OCI-LY7 (cell line): ENCODE data around the gene CPNE1. TPM values are rescaled to one million over a fixed set of nuclear protein-coding genes. Genes with fewer than 3 reads are reported as not detected.

ENCODE experiments used
- BruUV-seq: library from RNA; stranded (reverse); fragments of 400-500 nt; replicated peaks from 2 replicates; lab custom pipeline; 2021; lab: Mats Ljungman, UMichigan
- CTCF ChIA-PET: fragments of 300-600 bp; sonication (Branson Sonifier 250); formaldehyde crosslinking; loops from one replicate; lab custom pipeline; 2022; ENCODE audit warnings: antibody characterized with exemption; ENCODE audit not compliant: unreplicated experiment; lab: Charles Lee
- POLR2A ChIA-PET: fragments of 300-600 bp; sonication (Branson Sonifier 250); formaldehyde crosslinking; loops from one replicate; lab custom pipeline; 2022; ENCODE audit warnings: antibody characterized with exemption; lab: Charles Lee
- DNase-seq: peaks from one replicate; pipeline ENCODE4 v3.0.0-alpha.2; 2015; ENCODE audit warnings: low spot score
- H2AFZ ChIP-seq: fragments of 200-600 bp; sonication (generic), shearing (Covaris generic); 2 replicates; pipeline ENCODE4 v1.6.1; 2014; ENCODE audit warnings: mild to moderate bottlenecking, antibody characterized with exemption, low read length, moderate library complexity
- H3K27ac ChIP-seq: fragments of 200-600 bp; sonication (generic); 2 replicates; pipeline ENCODE4 v1.5.1; 2014; ENCODE audit warnings: mixed run types, low read depth, mild to moderate bottlenecking, moderate library complexity, low read length, inconsistent platforms; ENCODE audit not compliant: poor library complexity, severe bottlenecking
- H3K36me3 ChIP-seq: fragments of 200-600 bp; sonication (generic); 2 replicates; pipeline ENCODE4 v1.6.1; 2014; ENCODE audit warnings: mild to moderate bottlenecking, antibody characterized with exemption, low read length, moderate library complexity, mixed read lengths; ENCODE audit not compliant: insufficient read depth
- H3K4me1 ChIP-seq: fragments of 200-600 bp; sonication (generic); 2 replicates; pipeline ENCODE4 v1.5.1; 2014; ENCODE audit warnings: mild to moderate bottlenecking, low read length; ENCODE audit not compliant: insufficient read depth, poor library complexity, severe bottlenecking
- H3K4me2 ChIP-seq: fragments of 200-600 bp; sonication (generic); 2 replicates; pipeline ENCODE4 v1.6.1; 2014; ENCODE audit warnings: mild to moderate bottlenecking, low read length
- H3K4me3 ChIP-seq: fragments of 200-600 bp; sonication (generic); 2 replicates; pipeline ENCODE4 v1.5.1; 2014; ENCODE audit warnings: mild to moderate bottlenecking, low read depth, low read length; ENCODE audit not compliant: poor library complexity, severe bottlenecking
- H3K79me2 ChIP-seq: fragments of 200-600 bp; sonication (generic); 2 replicates; pipeline ENCODE4 v1.6.1; 2016; ENCODE audit warnings: low read depth, mild to moderate bottlenecking, low read length, moderate library complexity, mixed read lengths; ENCODE audit not compliant: insufficient read depth
- H3K9me2 ChIP-seq: fragments of 200-600 bp; sonication (generic); 2 replicates; pipeline ENCODE4 v1.6.1; 2016; ENCODE audit warnings: mild to moderate bottlenecking, low read length, mixed read lengths; ENCODE audit not compliant: insufficient read depth
- H3K9me3 ChIP-seq: fragments of 200-600 bp; sonication (generic); 2 replicates; pipeline ENCODE4 v1.6.1; 2014; ENCODE audit warnings: mild to moderate bottlenecking, mixed run types, low read length, mixed read lengths
- H4K20me1 ChIP-seq: fragments of 200-600 bp; sonication (generic); 2 replicates; pipeline ENCODE4 v1.6.1; 2014; ENCODE audit warnings: mild to moderate bottlenecking, antibody characterized with exemption, low read length, moderate library complexity, mixed read lengths; ENCODE audit not compliant: insufficient read depth
- CTCF ChIP-seq: fragments of 200-600 bp; sonication (generic); conservative IDR thresholded peaks from 2 replicates; pipeline ENCODE4 v1.5.1; 2014; ENCODE audit warnings: mild to moderate bottlenecking, antibody characterized with exemption, low read length, moderate library complexity, mixed read lengths
- EZH2phosphoT487 ChIP-seq: fragments of 200-600 bp; sonication (generic); IDR thresholded peaks from 2 replicates; pipeline ENCODE4 v1.6.1; 2018; ENCODE audit warnings: low read depth, borderline replicate concordance, mild to moderate bottlenecking, mixed run types, antibody characterized with exemption, low read length, moderate library complexity, mixed read lengths
- intact Hi-C: fragments of 100-400 bp; cut with micrococcal nuclease; formaldehyde crosslinking; loops from one replicate; pipeline ENCODE4 v1.10.0; 2022; ENCODE audit not compliant: unreplicated experiment
- total RNA-seq, 2 experiments: library from RNA; depleted of rRNA in 1 of 2; stranded (reverse); fragments of >200 nt in 1 of 2; shearing (Covaris generic) in 1 of 2; gene quantifications; 2 replicates each; pipeline ENCODE4 v1.2.3, GENCODE V29; 2014 to 2022

CPNE1 gene
- total RNA-seq, 2 experiments from 2014 or later, result 83.3 to 202 TPM

DNA sequence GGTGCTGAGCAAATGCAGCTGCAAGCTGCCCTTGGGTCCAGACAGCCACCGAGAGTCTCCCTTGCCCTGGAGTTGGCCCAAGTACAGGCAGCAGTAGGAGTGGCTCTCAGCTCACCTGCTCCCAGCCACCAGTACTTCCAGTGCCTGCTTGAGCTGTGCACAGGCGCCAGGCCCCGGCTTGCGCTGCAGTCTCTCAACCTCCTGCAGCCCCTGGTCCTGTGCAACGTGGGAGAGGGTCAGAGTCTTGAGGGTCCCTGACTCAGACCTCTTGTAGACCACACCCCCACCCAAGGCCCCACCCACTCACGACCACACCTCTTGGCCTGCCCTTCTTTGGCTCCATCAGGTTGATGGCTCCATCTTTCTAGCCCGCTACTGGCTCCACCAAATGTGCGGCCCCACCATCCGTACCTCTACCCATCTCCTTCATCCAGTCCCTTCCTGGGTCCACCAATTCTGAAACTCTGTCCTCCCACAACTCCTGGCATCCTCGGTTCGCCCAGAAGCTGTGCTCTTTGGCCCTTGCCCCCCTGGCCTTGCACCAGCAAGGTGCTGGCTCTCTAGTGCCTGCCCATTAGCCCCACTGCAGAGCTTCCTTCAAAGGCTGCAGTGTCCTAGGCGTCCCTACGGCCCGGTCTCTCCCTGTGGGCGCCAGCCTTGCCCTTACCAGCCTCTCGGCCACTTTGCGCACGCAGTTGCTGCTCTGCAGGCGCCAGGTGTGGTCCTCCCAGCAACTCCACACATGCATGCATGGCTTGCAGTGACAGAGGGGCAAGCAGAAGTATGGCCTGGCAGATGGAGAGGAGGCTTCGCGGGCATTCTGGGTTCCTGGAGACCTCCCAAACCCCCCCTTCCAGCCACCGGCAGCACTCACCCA lies 65.6 kb downstream of the CPNE1 start:
- H3K27ac ChIP-seq, result no peak overlapping the region
- DNase-seq, result no peak
- no peaks in the 10 kb centered on the region for H3K9me3 ChIP-seq
- H3K36me3 ChIP-seq, result no peaks in the 10 kb centered on the region
- H4K20me1 ChIP-seq, result no peaks in the 10 kb centered on the region
- H2AFZ ChIP-seq, result no peak overlapping the region
- no peaks in the 10 kb centered on the region for H3K79me2 ChIP-seq
- ChIA-PET POLR2A (no interaction called here), CTCF (no interaction called here)
- peaks cover 15% of the 10 kb centered on the region for H3K4me1 ChIP-seq
- no TSS peak for BruUV-seq
- intact Hi-C loops, result no loop called here
- no peak overlapping the region for H3K4me3 ChIP-seq
- no peaks in the 10 kb centered on the region for H3K9me2 ChIP-seq
- no peak overlapping the region for H3K4me2 ChIP-seq
- no peak for TF ChIP-seq EZH2phosphoT487
- no peak for TF ChIP-seq CTCF

- no TSS peak for BruUV-seq
- no peaks in the 10 kb centered on the region for H3K79me2 ChIP-seq
- H3K9me2 ChIP-seq, result no peaks in the 10 kb centered on the region
- H2AFZ ChIP-seq, result no peak overlapping the region
- ChIA-PET POLR2A (interaction anchor here (0.5 kb wide), 1 partner anchor 118 kb away, joined by 6 read pairs; no protein-coding TSS in a partner anchor), CTCF (no interaction called here)
- peaks cover 13% of the 10 kb centered on the region for H3K4me1 ChIP-seq
- no peaks in the 10 kb centered on the region for H3K36me3 ChIP-seq
- DNase-seq, result no peak
- H3K4me3 ChIP-seq, result no peak overlapping the region
- no peak overlapping the region for H3K4me2 ChIP-seq
- H4K20me1 ChIP-seq, result no peaks in the 10 kb centered on the region
- intact Hi-C loops, result no loop called here
- no peak overlapping the region for H3K27ac ChIP-seq
- no peaks in the 10 kb centered on the region for H3K9me3 ChIP-seq
- TF ChIP-seq CTCF (no peak), EZH2phosphoT487 (no peak)
Measured at GRCh38 chr20:35598476-35598875, 66.2 kb downstream of the CPNE1 start.

DNA sequence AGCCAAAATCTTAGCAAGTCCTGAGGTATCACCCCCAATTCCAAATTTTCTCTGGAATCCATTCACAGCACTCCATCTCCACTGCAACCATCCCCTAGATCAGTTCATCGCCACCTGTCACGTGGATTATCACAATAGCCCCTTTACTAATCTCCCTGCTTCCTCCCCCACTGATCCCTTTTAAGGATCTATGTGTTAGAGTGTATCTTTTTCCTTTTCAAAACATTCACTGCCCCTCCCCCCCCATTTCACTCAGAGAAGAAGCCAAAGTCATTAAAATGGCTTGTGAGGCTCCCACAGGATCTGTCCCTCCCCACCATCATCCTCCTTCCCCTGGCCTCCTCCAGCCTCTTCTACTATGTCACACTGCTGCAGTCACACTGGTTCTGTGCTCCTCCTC lies 67.5 kb downstream of the CPNE1 start:
- Histone ChIP-seq H3K4me2 (no peak overlapping the region), H3K79me2 (no peaks in the 10 kb centered on the region), H3K4me3 (no peak overlapping the region), H3K36me3 (no peaks in the 10 kb centered on the region), H3K9me2 (no peaks in the 10 kb centered on the region), H4K20me1 (no peaks in the 10 kb centered on the region), H3K4me1 (peaks cover 21% of the 10 kb centered on the region), H3K27ac (no peak overlapping the region), H3K9me3 (no peaks in the 10 kb centered on the region), H2AFZ (no peak overlapping the region)
- TF ChIP-seq EZH2phosphoT487 (no peak), CTCF (no peak)
- ChIA-PET CTCF (no interaction called here), POLR2A (no interaction called here)
- DNase-seq, result no peak
- intact Hi-C loops, result no loop called here
- no TSS peak for BruUV-seq
